ENCODE results near the gene TIAL1. TPM values are rescaled to one million over a fixed set of nuclear protein-coding genes. Genes with fewer than 3 reads are reported as not detected.

Gene TIAL1
- total and polyA plus RNA-seq, 2 of the 4 experiments (the other 2 are of a cell fraction), result 28.0 to 83.5 TPM

DNA sequence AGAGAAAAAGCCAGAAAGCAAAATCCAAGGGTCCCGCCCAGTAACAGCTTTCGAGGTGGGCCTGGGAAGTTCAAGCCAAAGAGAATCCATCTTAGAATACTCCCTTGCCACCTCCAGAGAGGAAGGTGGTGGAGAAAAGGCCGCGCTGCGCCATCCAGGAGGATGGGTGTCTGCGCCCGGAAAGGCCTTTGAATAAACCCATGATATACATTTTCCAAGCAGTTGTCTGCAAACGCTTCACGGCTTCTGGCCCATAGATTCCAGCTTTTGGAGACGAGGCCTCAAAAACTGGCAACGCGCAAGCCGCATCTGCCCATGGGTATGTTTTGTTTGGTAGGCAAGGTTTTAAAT is 72.1 kb downstream of the TIAL1 start:
- H3K9ac ChIP-seq (ENCODE audit: low read depth, low read length), result no peak overlapping the region
- H2AK9ac ChIP-seq (replicated peaks; ENCODE audit: low read depth, low read length, poor library complexity), result no peak overlapping the region
- no peaks in the 10 kb centered on the region for H3K9me3 ChIP-seq (ENCODE audit: control insufficient read depth, insufficient read depth, low read length)
- H3K27ac ChIP-seq (ENCODE audit: insufficient read depth, low read length), result no peak overlapping the region
- ChIA-PET CTCF (no interaction called here), POLR2A (ENCODE audit: unreplicated experiment) (no interaction called here)
- H3K4me3 ChIP-seq (ENCODE audit: insufficient read depth, low read depth, low read length), result no peak overlapping the region
- dilution Hi-C loops (cut with HindIII; ENCODE audit: low sequenced_read_pairs, unreplicated experiment), result no loop called here
- no peak for DNase-seq
- H2BK5ac ChIP-seq (ENCODE audit: low read depth, low read length, poor library complexity, severe bottlenecking), result no peak overlapping the region
- intact Hi-C loops (cut with micrococcal nuclease), result no loop called here
- WGBS, 2 experiments (ENCODE audit: extremely low coverage in 2 of 2, insufficient read length in 1 of 2), result no CpG with 5 or more reads among the region's 13 CpGs
- no peak overlapping the region for H4K5ac ChIP-seq (ENCODE audit: low read depth, low read length)
- ATAC-seq (ENCODE audit: low read depth), result no peak
- no peaks in the 10 kb centered on the region for H3K27me3 ChIP-seq (ENCODE audit: control insufficient read depth, insufficient read depth, low read length)
- no peak overlapping the region for H3K4me2 ChIP-seq (ENCODE audit: low read depth, low read length)
- H4K20me1 ChIP-seq (ENCODE audit: insufficient read depth, low read length), result peaks cover 15% of the 10 kb centered on the region; the same call in 1 of the 2 replicates
- no peak overlapping the region for H4K91ac ChIP-seq (ENCODE audit: insufficient read depth, low read depth, low read length)
- TF ChIP-seq RFX5 (IDR thresholded peaks at IDR 0.05; ENCODE audit: low read depth, low read length), result no peak
- TF ChIP-seq BHLHE40 (IDR thresholded peaks at IDR 0.05; ENCODE audit: low read depth, low read length), result no peak
- TF ChIP-seq, protein P1, sequence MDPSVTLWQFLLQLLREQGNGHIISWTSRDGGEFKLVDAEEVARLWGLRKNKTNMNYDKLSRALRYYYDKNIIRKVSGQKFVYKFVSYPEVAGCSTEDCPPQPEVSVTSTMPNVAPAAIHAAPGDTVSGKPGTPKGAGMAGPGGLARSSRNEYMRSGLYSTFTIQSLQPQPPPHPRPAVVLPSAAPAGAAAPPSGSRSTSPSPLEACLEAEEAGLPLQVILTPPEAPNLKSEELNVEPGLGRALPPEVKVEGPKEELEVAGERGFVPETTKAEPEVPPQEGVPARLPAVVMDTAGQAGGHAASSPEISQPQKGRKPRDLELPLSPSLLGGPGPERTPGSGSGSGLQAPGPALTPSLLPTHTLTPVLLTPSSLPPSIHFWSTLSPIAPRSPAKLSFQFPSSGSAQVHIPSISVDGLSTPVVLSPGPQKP (IDR thresholded peaks at IDR 0.05; ENCODE audit: borderline replicate concordance, low read depth, low read length), result no peak
- TF ChIP-seq, protein P2, sequence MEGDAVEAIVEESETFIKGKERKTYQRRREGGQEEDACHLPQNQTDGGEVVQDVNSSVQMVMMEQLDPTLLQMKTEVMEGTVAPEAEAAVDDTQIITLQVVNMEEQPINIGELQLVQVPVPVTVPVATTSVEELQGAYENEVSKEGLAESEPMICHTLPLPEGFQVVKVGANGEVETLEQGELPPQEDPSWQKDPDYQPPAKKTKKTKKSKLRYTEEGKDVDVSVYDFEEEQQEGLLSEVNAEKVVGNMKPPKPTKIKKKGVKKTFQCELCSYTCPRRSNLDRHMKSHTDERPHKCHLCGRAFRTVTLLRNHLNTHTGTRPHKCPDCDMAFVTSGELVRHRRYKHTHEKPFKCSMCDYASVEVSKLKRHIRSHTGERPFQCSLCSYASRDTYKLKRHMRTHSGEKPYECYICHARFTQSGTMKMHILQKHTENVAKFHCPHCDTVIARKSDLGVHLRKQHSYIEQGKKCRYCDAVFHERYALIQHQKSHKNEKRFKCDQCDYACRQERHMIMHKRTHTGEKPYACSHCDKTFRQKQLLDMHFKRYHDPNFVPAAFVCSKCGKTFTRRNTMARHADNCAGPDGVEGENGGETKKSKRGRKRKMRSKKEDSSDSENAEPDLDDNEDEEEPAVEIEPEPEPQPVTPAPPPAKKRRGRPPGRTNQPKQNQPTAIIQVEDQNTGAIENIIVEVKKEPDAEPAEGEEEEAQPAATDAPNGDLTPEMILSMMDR (conservative IDR thresholded peaks at IDR 0.05; ENCODE audit: low read depth, low read length), result no peak
- no peak for TF ChIP-seq MXI1 (IDR thresholded peaks at IDR 0.05; ENCODE audit: borderline replicate concordance, low read depth, low read length)
- TF ChIP-seq MAZ (IDR thresholded peaks at IDR 0.05; ENCODE audit: borderline replicate concordance, low read depth, low read length), result no peak
- no peak for TF ChIP-seq MAFK (IDR thresholded peaks at IDR 0.05; ENCODE audit: low read depth, low read length)
- TF ChIP-seq POLR2A (IDR thresholded peaks at IDR 0.05; ENCODE audit: low read depth, low read length), result no peak
- no peak for TF ChIP-seq USF2 (IDR thresholded peaks at IDR 0.05; ENCODE audit: low read depth, low read length)
- TF ChIP-seq SMC3 (IDR thresholded peaks at IDR 0.05; ENCODE audit: low read depth, low read length), result no peak
- TF ChIP-seq CHD1 (IDR thresholded peaks at IDR 0.05; ENCODE audit: low read depth, low read length), result no peak
- TF ChIP-seq FOS (IDR thresholded peaks at IDR 0.05; ENCODE audit: low read depth, low read length), result no peak
- TF ChIP-seq RAD21 (IDR thresholded peaks at IDR 0.05; ENCODE audit: low read length), result no peak
- TF ChIP-seq RCOR1 (IDR thresholded peaks at IDR 0.05; ENCODE audit: insufficient replicate concordance, low read length), result no peak
- no peak for TF ChIP-seq NFE2L2 (IDR thresholded peaks at IDR 0.05; ENCODE audit: low read depth, low read length)
- no peak for TF ChIP-seq CEBPB (IDR thresholded peaks at IDR 0.05; ENCODE audit: low read depth, low read length)
- peak overlapping the region; percentile 51; the same call in 1 of the 2 replicates for H3K4ac ChIP-seq (ENCODE audit: low read depth, low read length)
- peaks cover 25% of the 10 kb centered on the region for H3K4me1 ChIP-seq (ENCODE audit: control insufficient read depth, insufficient read depth, low read length)
- in situ Hi-C loops (cut with MboI; ENCODE audit: low sequenced_read_pairs), result no loop called here
- H2AFZ ChIP-seq (replicated peaks; ENCODE audit: low read length, poor library complexity), result no peak overlapping the region
- H3K23ac ChIP-seq (ENCODE audit: low read depth, low read length), result no peak overlapping the region
- H3K79me1 ChIP-seq (ENCODE audit: low read depth in 1 of 2, low read length in 2 of 2), result peaks cover 25 to 88% of the 10 kb centered on the region in 2 experiments
- peak overlapping the region; percentile 16; the same call in 1 of the 2 replicates for H2BK120ac ChIP-seq (ENCODE audit: low read depth, low read length)
- H2BK20ac ChIP-seq (ENCODE audit: low read depth, low read length), result no peak overlapping the region
- H3K18ac ChIP-seq (ENCODE audit: low read depth, low read length), result no peak overlapping the region; the same call in 1 of the 2 replicates
- H4K8ac ChIP-seq (ENCODE audit: low read depth in 2 of 2, low read length in 2 of 2), result no peak overlapping the region
- H2AK5ac ChIP-seq (ENCODE audit: low read depth, low read length), result no peak overlapping the region
- H3K36me3 ChIP-seq (ENCODE audit: control insufficient read depth, insufficient read depth, low read length), result peaks cover 39% of the 10 kb centered on the region
- H3K56ac ChIP-seq (ENCODE audit: extremely low read depth, insufficient read depth, low read length), result no peak overlapping the region; the same call in 1 of the 2 replicates
- BruUV-seq (replicated peaks), result no TSS peak
- no peak overlapping the region for H2BK15ac ChIP-seq (ENCODE audit: low read depth, low read length)
- H3K14ac ChIP-seq (replicated peaks; ENCODE audit: low read depth, low read length), result no peak overlapping the region
- H3K9me1 ChIP-seq (ENCODE audit: insufficient read depth, low read length), result peaks cover 40% of the 10 kb centered on the region

Data from IMR-90 (cell line).